HG02642 (cell line): ENCODE measurements around the gene STIM1.

Source experiments
- ATAC-seq: cut with Tn5 transposase; IDR thresholded peaks from one replicate; pipeline ENCODE4 v1.9.1; 2021; ENCODE audit warnings: mild to moderate bottlenecking; ENCODE audit not compliant: unreplicated experiment, poor library complexity

Gene STIM1

DNA sequence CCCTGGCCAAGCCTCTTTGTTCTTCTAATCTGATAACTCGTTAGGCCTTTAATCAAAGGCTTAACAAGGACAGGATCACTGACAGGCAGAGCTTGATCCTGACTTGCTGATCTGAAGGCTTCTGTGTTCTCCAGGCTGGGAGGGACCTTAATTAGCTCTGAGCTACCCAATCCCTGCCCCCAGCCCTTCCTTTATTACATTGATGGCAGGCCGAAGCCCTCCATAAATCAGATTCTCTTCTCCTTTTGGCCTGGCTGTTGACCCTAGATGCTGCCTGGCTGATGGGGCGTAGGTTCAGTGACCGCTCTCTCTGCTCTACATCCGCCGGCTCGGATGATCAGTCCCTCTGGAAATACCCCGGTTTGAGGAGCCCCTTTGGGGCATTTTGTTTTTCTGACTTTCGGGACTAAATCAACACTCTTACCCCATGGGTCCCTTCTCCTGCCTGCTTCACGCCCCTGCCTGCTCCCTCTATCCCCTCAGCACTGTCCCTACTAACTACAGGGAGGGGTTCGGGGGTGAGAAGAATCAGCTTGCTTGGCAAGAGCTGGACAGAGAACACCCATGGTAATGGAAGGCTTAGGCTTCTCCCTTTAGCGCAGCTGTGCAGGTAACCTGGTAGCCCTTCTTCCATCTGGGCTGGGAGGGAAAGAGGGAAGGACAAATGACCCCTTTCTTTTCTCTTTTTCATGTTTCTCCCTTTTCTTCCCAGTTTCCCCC lies 229.1 kb downstream of the STIM1 start:
- no peak for ATAC-seq

DNA sequence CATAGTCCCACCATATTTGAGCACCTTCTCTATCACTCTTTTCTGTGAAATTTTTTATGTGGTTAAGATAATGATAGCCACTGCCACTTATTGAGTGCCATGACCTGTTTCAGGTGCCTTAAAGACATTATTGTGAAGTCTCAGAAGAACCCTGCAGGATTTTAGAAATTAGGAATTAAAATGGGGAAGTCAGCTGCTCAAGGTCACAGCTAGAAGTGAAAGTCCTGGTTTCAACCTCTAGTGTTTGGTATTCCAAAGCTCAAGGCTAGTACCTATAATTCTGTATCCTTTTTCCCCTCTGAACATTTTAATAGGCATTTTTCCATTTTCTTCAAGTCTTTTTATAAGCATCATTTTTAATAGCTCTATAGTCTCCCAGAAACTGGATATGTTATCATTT lies 230.1 kb downstream of the STIM1 start:
- no peak for ATAC-seq

DNA sequence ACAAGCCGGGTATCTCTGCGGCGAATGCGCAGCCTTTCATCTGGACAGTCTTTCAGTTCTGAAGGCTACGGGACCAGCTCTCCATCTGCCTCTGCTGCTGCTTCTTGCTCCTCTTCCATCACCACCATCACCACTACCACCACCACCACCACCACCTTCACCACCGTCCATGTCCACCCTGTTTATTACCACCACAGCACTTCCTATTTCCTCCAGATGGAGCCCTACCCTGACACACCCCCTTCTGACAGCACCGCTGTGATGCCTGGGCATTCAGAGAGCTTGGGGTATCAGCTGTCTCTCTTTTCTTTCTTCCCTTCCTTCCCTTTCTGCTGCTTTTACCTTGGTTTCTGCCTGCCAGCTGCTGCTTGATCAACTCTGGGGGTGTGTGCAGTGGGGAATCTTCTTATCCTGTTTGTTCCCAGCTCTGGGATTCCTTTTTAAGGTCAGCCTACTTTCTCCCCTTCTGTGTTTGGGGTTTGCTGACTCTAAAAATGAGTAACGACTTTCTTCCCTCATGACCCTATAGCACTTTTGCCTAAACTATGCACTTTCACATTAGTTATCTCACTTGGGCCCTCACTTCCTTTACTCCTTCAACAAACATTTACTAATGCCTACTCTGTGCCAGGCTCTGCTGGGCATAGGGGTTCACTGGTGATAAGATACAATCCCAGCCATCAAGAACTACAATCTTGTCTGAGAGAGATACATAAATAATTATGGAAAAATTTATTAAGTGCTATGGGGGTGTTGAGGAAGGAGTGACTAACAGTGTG lies 231.3 kb downstream of the STIM1 start:
- no peak for ATAC-seq

DNA sequence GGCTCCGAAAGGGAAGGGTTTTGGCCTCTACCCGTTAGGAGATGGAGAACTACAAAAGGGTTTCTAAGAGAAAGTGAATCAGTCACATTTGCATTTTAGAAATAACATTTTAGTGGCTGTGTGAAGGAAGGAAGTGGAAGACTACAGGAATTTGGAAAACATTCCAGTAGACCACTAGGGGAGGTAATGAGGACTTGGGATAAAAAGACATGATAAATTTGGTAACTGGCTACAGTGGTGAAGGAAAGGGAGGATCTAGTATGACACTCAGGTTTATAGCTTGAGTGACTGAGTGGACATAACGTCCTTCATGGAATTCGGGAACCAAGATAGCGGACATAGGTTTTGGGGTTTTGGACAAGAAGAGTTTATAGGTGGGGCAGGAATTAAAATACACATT lies 232.1 kb downstream of the STIM1 start:
- no peak for ATAC-seq

DNA sequence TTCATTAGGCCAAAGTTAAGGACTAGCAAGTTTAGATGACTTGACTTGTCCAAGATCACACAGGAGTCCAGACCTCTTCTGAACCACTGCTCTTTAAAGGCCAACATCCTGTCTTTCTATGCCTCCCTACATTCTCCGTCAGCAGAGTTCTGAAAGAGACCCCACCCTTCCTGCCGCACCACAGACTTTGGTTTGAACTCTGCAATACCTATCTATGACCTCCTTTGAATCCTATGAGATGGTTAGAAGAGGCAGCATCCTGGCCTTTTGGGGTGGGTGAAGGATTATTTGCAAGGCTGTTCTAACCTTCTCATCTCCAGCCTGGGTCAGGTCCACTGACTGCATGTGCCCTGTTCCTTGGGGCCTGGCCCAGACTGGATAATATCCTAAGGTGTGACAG lies 234.8 kb downstream of the STIM1 start:
- no peak for ATAC-seq

DNA sequence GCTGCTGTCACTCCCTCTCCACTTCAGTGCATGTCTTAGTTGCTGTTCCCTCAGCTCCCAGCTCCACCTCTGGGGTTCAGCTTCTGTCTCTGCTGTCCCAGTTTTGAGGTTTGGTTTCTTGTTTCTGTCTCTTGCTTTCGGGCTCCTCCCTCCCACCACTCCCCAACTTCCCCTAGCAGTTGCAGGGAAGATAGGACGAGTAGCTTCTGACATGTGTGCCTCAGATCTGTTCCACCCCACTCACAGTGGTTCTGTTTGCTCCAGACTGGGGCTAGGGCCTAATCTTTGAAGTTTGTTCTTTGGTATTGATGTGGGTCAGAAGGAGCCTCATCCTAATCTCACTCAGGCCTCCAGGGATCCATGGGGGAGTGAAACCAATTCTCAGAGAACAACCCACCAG lies 236.6 kb downstream of the STIM1 start:
- no peak for ATAC-seq

DNA sequence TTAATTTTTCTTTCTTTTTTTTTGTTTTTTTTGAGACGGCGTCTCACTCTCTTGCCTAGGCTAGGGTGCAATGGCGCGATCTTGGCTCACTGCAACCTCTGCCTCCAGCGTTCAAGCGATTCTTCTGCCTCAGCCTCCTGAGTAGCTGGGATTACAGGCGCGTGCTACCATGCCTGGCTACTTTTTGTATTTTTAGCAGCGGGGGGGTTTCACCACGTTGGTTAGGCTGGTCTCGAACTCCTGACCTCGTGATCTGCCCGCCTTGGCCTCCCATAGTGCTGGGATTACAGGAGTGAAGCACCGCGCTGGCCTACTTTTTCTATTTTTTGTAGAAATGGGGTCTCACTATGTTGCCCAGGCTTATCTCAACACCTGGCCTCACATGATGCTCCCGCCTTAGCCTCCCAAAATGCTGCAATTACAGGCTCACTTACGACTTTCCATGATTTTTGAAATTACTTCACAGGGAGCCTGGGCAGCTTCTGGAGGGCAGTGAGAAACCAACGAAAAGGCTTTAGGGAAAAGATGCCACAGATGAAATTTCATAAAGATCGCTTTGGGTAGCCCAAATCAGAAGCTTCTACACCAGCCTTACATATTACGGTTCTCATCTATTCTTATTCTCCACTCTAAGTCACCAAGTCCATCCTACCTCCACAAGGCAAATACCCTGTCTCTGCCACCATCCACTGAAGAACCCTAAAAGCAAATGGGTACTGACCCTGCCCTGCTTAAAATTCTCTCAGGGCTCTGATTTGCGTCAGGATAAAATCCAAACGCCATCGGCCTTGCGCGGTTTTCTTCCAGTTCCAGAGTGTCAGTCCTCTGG lies 238.3 kb downstream of the STIM1 start:
- no peak for ATAC-seq

DNA sequence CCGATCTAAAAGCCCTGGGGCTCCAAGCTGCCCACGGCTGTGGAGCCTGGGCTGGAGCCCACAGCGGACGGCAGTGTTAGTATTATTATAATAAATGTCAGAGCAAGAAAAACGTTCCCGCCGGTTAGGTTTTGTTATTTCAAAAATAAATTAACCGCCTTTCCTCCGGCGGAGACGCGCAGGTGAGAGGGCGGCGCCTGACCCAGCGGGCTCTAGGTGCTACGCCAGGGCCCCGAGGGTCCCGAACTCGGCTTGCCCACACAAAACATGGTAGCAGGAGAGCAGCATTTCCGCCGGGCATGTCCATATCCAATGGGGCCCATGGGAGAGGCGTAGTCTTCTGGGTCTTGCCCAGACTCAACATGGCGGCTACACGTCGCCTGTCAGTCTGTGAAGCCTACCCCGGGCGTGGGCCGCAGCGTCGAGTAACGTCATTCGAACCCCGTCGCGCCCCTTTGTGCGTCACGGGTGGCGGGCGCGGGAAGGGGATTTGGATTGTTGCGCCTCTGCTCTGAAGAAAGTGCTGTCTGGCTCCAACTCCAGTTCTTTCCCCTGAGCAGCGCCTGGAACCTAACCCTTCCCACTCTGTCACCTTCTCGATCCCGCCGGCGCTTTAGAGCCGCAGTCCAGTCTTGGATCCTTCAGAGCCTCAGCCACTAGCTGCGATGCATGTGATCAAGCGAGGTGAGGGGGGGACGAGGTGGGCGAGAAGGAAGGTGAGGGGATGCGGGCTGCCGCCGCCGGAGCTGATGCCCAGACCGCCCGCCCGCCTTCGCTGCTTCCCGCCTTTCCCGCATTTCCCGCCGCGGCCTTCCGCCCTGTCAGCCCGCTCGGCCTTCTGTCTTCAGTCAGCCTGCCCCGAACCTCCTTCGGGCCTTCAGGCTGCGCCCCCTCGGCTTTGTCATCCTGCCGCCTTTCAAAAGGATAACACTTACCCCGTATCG lies 239.2 kb downstream of the STIM1 start, which contains the start of gene RRM1:
TSS of gene RRM1 (plus strand) at position 452 of the 944 bp plus-strand sequence. CDS start at position 666, 214 bp downstream.
- peak; percentile 97 for ATAC-seq

DNA sequence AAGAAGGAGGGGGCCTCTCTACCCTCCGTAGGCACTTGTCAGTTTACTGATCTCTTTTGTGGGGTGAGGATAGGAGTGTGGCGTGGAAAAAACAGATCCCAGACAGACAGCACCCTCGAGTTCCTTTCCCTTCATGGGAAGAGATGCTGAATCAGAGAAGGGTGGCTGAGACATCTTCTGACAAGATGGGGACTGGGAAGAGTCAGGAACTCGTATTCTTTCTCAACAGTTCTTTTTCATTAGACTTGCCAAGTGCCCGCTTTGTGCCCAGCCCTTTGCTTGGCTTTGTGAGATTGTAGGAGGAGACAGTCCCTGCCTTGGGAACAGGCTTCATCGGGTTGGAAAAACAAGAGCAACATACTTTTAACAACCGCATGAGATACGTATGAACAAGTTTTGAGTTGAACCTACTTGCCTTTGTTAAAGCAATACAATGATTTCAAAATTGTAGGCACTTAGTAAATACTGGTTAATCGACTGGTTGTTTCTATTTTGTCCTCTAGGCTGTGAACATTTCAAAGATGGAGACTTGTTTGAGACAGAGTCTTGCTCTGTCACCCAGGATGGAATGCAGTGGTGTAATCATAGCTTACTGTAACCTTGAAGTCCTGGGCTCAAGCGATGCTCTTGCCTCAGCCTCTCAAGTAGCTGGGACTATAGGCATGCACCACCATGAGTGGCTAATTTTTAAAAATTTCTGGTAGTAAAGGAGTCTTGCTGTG lies 240.2 kb downstream of the STIM1 start:
- no peak for ATAC-seq

DNA sequence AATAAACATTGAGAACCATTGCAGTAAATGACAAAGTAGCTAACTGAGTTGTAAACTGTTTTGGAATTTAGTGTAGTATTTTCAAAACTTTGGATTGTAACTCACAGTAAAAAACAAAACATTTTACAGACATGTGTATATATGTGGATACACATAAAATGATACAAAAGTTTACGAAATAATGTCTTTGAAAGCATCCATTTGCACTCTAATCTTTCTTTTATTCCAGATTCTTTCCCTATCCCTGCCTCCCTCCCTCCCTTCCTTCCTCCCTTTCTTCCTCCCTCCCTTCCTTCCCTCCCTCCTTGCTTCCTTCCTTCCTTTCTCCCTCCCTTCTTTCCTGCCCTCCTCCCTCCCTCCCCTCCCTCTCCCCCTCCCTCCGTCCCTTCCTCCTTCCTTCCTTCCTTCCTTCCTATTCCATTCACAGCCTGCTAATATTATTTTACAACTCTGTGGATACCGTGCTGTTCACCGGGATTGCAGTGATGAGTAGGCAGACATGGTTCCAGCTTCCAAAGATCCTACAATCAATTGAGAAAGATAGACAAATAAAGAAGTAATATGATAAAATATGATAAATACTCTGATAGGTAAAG lies 242.7 kb downstream of the STIM1 start:
- no peak for ATAC-seq

DNA sequence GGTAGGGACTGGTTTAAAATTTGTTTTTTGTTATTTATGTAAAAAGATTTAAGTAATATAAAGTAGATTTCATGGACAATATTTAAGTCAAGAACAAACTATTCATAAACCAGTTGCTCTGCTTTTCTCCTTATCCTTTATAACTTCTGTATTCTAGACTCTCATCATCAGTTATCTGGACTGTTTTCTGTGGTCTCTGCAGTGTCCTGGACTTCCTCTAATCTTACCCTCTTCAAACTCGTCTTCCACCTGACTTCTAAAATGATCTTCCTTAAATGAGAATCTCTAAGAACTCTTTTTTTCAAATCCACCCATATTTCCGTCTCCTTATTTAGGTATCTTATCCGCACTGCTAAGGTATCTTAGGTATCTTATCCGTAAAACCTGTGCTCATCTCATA lies 247.2 kb downstream of the STIM1 start:
- no peak for ATAC-seq

DNA sequence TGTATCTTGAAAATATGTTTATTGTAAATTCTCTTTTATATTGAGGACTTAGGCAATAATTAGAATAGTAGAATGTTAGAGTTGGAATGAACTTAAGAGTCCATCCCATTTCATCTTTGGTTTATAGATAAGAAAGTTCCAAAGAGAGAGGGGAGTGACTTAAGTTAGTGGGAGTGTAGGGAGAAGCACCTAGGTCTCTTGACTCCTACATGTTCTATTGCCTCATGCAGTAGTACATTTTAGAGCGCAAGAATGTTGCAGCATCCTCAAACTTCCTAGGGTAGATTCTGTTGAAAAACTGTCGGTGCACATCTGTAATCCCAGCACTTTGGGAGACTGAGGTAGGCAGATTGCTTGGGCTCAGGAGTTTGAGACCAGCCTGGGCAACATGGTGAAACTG lies 247.8 kb downstream of the STIM1 start:
- ATAC-seq, result no peak

DNA sequence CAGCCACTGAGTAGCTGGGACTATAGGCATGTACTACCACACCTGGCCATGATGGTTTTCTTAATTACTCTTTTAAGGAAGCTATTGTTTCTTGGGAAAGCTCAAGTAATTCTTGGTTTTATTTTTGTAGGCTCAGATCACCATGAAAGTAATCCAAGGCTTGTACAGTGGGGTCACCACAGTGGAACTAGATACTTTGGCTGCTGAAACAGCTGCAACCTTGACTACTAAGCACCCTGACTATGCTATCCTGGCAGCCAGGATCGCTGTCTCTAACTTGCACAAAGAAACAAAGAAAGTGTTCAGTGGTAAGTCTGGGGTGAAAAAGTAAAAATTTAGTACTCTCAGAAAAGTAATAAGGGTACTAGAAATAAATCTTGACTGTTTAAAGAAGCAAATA lies 250.5 kb downstream of the STIM1 start:
- ATAC-seq, result no peak

DNA sequence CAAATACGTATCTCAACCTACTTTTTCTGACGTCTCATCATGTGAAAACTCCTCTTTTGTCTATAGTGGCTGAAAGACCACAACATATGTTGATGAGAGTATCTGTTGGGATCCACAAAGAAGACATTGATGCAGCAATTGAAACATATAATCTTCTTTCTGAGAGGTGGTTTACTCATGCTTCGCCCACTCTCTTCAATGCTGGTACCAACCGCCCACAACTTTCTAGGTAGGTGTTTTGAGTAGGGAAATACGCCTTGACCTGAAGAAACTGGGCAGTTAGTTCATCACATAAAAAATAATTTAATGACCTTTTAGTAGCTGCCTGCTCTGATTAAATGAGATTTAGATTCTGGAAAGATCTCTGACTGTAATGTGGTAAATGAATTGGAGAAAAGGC lies 256.4 kb downstream of the STIM1 start:
- ATAC-seq, result no peak

DNA sequence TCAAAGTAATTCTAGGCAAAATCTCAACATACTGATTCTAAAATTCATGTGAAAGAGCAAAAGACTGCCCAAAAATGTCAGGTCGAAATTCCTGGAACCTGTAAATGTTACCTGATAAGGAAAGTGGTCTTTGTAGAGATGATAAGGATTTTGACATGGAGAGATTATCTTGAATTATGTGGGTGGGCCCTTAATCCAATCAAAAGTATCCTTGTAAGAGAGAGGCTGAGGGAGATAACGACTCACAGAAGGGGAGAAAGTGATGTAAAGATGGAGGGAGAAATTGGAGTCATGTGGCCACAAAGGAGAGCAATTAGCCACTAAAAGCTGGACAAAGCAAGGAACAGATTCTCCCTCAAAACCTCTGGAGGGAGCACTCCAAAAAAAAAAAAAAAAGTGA lies 259.7 kb downstream of the STIM1 start:
- ATAC-seq, result no peak

DNA sequence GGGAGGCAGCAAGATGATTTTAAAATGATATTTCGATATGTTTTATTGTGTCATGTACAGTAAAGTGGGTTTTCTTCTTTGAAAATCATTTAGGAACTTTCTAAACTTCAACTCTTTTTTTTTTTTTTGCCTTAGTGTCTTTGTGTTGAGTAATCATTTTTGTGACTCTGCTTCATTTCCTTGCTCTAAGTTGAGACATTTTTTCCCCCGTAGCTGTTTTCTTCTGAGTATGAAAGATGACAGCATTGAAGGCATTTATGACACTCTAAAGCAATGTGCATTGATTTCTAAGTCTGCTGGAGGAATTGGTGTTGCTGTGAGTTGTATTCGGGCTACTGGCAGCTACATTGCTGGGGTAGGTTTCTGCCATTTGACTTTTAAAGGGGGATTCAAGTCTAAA lies 262.6 kb downstream of the STIM1 start:
- no peak for ATAC-seq

DNA sequence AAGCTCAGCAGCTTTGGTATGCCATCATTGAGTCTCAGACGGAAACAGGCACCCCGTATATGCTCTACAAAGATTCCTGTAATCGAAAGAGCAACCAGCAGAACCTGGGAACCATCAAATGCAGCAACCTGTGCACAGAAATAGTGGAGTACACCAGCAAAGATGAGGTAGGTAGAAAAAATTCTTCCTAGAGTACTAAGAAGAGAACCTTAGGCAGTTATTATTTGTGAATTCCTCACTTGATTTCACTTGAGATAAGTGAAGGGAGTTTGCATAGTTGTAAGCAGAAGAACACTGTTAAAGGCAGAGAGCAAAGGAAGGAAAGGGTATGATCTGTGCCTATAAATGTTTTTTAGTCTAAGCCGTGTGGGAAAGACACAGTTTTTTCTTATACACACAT lies 267.8 kb downstream of the STIM1 start:
- no peak for ATAC-seq

DNA sequence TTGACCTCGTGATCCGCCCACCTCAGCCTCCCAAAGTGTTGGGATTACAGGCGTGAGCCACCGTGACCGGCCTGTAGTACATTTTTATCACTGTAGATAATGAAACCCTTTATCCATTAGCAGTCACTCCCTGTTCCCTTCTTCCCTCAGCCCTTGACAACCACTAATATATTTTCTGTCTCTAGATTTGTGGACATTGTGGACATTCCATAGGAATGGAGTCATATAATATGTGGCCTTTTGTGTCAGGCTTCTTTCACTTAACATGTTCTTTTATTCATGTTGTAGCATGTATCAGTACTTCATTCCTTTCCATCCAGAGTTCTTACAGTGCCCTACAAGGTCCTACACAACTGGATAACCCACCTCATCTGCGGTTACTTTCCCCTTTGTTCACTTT lies 269.7 kb downstream of the STIM1 start:
- no peak for ATAC-seq

DNA sequence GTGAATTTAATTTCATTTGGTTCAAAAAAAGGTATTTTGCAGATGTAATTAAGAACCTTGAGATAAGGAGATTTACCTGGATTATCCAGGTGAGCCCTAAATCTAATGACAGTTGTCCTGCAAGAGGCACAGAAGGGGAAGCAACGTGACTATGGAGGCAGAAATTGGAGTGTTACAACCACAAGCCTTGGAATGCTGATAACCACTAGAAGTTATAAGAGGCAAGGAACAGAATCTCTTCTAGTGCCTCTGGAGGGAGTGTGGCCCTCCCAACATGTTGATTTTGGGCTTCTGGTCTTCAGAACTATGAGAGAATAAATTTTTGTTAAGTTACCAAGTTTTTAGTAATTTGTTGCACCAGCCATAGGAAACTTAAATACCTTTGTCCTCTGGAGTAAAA lies 271.9 kb downstream of the STIM1 start:
- ATAC-seq, result no peak
